Stimulated activated CD8-positive, alpha-beta memory T cell treated with anti-CD3 and anti-CD28 coated beads, Interleukin-12 subunit alpha, Interleukin-12 subunit beta, amount 100 ng/mL, for 1 hour (primary cell): Measurements from ENCODE around the gene SPRED3.
A peak's percentile ranks its signal among the peaks of the same experiment; 100 is the strongest.
"Not testable (repeated sequence)": the region's sequence is repeated elsewhere in the genome, so short reads cannot be mapped to it uniquely, and the experiment has no call there.

ENCODE experiments used
- DNase-seq: peaks from one replicate; pipeline ENCODE4 v3.0.0-alpha.2; 2020; ENCODE audit warnings: low read depth

Gene SPRED3

GRCh38 chr19:38391911-38392464, 3.5 kb downstream of the SPRED3 start:
- DNase-seq, result no peak

GRCh38 chr19:38392707-38393308, 4.3 kb downstream of the SPRED3 start:
- no peak for DNase-seq

- no peak for DNase-seq
Measured at GRCh38 chr19:38394488-38394887, 6.0 kb downstream of the SPRED3 start.

GRCh38 chr19:38395381-38396114, 7.1 kb downstream of the SPRED3 start:
- DNase-seq, result no peak

- DNase-seq, result no peak
Measured at GRCh38 chr19:38399081-38399480, 10.6 kb downstream of the SPRED3 start.

- no peak for DNase-seq
Measured at GRCh38 chr19:38399537-38399936, 11.0 kb downstream of the SPRED3 start.

GRCh38 chr19:38400361-38400760, 11.9 kb downstream of the SPRED3 start:
- no peak for DNase-seq

GRCh38 chr19:38401148-38401547, 12.7 kb downstream of the SPRED3 start:
- no peak for DNase-seq

- DNase-seq, result no peak
Measured at GRCh38 chr19:38402623-38402966, 14.1 kb downstream of the SPRED3 start.

GRCh38 chr19:38402967-38403674, 14.6 kb downstream of the SPRED3 start, which contains the start of gene FAM98C:
Gene FAM98C, plus strand, starts transcription at chr19:38403093. Its CDS starts 61 bp downstream, at chr19:38403154.
- DNase-seq, result peak; percentile 93

GRCh38 chr19:38404858-38405257, 16.4 kb downstream of the SPRED3 start:
- no peak for DNase-seq

GRCh38 chr19:38405276-38405675, 16.8 kb downstream of the SPRED3 start:
- DNase-seq, result no peak

- no peak for DNase-seq
Measured at GRCh38 chr19:38409631-38410133, 21.2 kb downstream of the SPRED3 start.

GRCh38 chr19:38410407-38410806, 21.9 kb downstream of the SPRED3 start:
- not testable (repeated sequence) for DNase-seq

- DNase-seq, result no peak
Measured at GRCh38 chr19:38411041-38411712, 22.7 kb downstream of the SPRED3 start.

- not testable (repeated sequence) for DNase-seq
Measured at GRCh38 chr19:38411898-38412297, 23.4 kb downstream of the SPRED3 start.

GRCh38 chr19:38412491-38412890, 24.0 kb downstream of the SPRED3 start:
- no peak for DNase-seq

- no peak for DNase-seq
Measured at GRCh38 chr19:38412961-38413360, 24.5 kb downstream of the SPRED3 start.

GRCh38 chr19:38413416-38413815, 24.9 kb downstream of the SPRED3 start:
- no peak for DNase-seq

- no peak for DNase-seq
Measured at GRCh38 chr19:38417146-38417543, 28.6 kb downstream of the SPRED3 start.

GRCh38 chr19:38417544-38418506, 29.3 kb downstream of the SPRED3 start:
- DNase-seq, result peak; percentile 15
